Measurements from ENCODE around the gene CATSPER3.

DNA sequence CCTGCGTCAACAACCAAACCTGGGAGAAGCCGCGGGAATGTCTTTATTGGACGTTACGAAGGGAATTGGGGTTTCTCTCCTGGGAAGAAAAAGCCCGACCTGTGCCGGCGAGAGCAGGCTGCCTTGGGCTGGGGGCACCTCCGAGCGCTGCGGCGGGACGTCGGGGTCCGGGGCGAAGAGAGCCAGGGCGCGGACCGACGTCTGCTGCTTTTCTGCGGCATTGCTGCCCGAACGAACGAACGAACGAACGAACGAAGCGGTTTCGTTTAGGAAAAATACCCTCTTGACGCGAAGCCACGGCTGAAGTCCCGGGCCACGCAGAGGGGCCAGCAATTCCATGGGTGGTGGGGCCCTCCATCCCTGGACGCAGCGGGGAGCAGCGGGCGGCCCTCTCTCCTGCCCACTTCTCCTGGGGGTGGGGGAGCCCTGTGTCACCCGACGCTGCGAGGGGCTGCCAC is 71.1 kb downstream of the CATSPER3 start:
- TF ChIP-seq, protein P1, sequence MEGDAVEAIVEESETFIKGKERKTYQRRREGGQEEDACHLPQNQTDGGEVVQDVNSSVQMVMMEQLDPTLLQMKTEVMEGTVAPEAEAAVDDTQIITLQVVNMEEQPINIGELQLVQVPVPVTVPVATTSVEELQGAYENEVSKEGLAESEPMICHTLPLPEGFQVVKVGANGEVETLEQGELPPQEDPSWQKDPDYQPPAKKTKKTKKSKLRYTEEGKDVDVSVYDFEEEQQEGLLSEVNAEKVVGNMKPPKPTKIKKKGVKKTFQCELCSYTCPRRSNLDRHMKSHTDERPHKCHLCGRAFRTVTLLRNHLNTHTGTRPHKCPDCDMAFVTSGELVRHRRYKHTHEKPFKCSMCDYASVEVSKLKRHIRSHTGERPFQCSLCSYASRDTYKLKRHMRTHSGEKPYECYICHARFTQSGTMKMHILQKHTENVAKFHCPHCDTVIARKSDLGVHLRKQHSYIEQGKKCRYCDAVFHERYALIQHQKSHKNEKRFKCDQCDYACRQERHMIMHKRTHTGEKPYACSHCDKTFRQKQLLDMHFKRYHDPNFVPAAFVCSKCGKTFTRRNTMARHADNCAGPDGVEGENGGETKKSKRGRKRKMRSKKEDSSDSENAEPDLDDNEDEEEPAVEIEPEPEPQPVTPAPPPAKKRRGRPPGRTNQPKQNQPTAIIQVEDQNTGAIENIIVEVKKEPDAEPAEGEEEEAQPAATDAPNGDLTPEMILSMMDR (IDR thresholded peaks at IDR 0.05), result no peak
- TF ChIP-seq, protein P2, sequence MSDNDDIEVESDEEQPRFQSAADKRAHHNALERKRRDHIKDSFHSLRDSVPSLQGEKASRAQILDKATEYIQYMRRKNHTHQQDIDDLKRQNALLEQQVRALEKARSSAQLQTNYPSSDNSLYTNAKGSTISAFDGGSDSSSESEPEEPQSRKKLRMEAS (CRISPR knock-in tag; IDR thresholded peaks at IDR 0.05), result no peak
- TF ChIP-seq JUN (CRISPR knock-in tag; IDR thresholded peaks at IDR 0.05) (no peak), HMGXB4 (CRISPR knock-in tag; IDR thresholded peaks at IDR 0.05) (no peak; the same call in 1 of the 2 replicates), SMAD3 (CRISPR knock-in tag; IDR thresholded peaks at IDR 0.05; ENCODE audit: borderline replicate concordance) (no peak), ATF3 (CRISPR knock-in tag; conservative IDR thresholded peaks at IDR 0.05) (no peak), ETV6 (CRISPR knock-in tag; IDR thresholded peaks at IDR 0.05) (no peak), FOXP1 (CRISPR knock-in tag; IDR thresholded peaks at IDR 0.05; ENCODE audit: borderline replicate concordance) (no peak)

Measured in WTC11 (cell line).